Trophoblast cell (in vitro differentiated cells and primary cell): ENCODE data around the gene OTOF.

Experiments used
- DNase-seq, 2 donors: peaks; one replicate each; pipeline ENCODE4 v3.0.0-alpha.2; 2016
- H2AFZ ChIP-seq: 2 replicates; pipeline ENCODE4 v1.6.1; 2013; ENCODE audit warnings: low read length, moderate library complexity, mild to moderate bottlenecking; ENCODE audit not compliant: insufficient read depth, poor library complexity
- H2AK5ac ChIP-seq: 2 replicates; pipeline ENCODE4 v1.6.1; 2013; ENCODE audit warnings: mild to moderate bottlenecking, low read length
- H2BK120ac ChIP-seq: 2 replicates; pipeline ENCODE4 v1.6.1; 2013; ENCODE audit warnings: low read length, mild to moderate bottlenecking, moderate library complexity; ENCODE audit not compliant: insufficient read depth, poor library complexity
- H2BK12ac ChIP-seq: 2 replicates; pipeline ENCODE4 v1.6.1; 2013; ENCODE audit warnings: mild to moderate bottlenecking, low read length, moderate library complexity
- H2BK5ac ChIP-seq: 2 replicates; pipeline ENCODE4 v1.6.1; 2013; ENCODE audit warnings: low read length, low read depth, moderate library complexity, mild to moderate bottlenecking; ENCODE audit not compliant: poor library complexity
- H3K14ac ChIP-seq: 2 replicates; pipeline ENCODE4 v1.6.1; 2013; ENCODE audit warnings: mild to moderate bottlenecking, low read length
- H3K18ac ChIP-seq: 2 replicates; pipeline ENCODE4 v1.6.1; 2013; ENCODE audit warnings: mild to moderate bottlenecking, low read length
- H3K23ac ChIP-seq: 2 replicates; pipeline ENCODE4 v1.6.1; 2013; ENCODE audit warnings: low read length
- H3K27ac ChIP-seq: 2 replicates; pipeline ENCODE4 v1.5.1; 2013; ENCODE audit warnings: low read depth, mild to moderate bottlenecking, inconsistent platforms, low read length, moderate library complexity
- H3K27me3 ChIP-seq: 2 replicates; pipeline ENCODE4 v1.6.1; 2013; ENCODE audit warnings: inconsistent platforms, mild to moderate bottlenecking, low read length, moderate library complexity; ENCODE audit not compliant: insufficient read depth
- H3K36me3 ChIP-seq, 2 experiments: 1 replicate in 1 of 2; 2 replicates in 1 of 2; pipeline ENCODE4 v1.6.1; 2013; ENCODE audit warnings: low read length in 2 of 2, mild to moderate bottlenecking in 2 of 2, moderate library complexity in 1 of 2; ENCODE audit not compliant: insufficient read depth in 2 of 2, control insufficient read depth in 1 of 2
- H3K4ac ChIP-seq: 2 replicates; pipeline ENCODE4 v1.6.1; 2013; ENCODE audit warnings: low read depth, mild to moderate bottlenecking, low read length, moderate library complexity
- H3K4me1 ChIP-seq, 2 experiments: 1 replicate in 1 of 2; 2 replicates in 1 of 2; pipeline ENCODE4 v1.6.1; 2013; ENCODE audit warnings: low read length in 2 of 2, mild to moderate bottlenecking in 2 of 2, moderate library complexity in 1 of 2; ENCODE audit not compliant: insufficient read depth in 2 of 2, control insufficient read depth in 1 of 2
- H3K4me2 ChIP-seq: 2 replicates; pipeline ENCODE4 v1.6.1; 2013; ENCODE audit warnings: inconsistent platforms, mild to moderate bottlenecking, low read length, moderate library complexity
- H3K4me3 ChIP-seq: 2 replicates; pipeline ENCODE4 v1.5.1; 2013; ENCODE audit warnings: mild to moderate bottlenecking, low read depth, low read length, inconsistent platforms
- H3K79me1 ChIP-seq: one replicate; pipeline ENCODE4 v1.6.1; 2013; ENCODE audit warnings: low read length
- H3K79me2 ChIP-seq: 2 replicates; pipeline ENCODE4 v1.6.1; 2013; ENCODE audit warnings: low read length, mild to moderate bottlenecking; ENCODE audit not compliant: control insufficient read depth, insufficient read depth, poor library complexity
- H3K9ac ChIP-seq: 2 replicates; pipeline ENCODE4 v1.6.1; 2013; ENCODE audit warnings: mild to moderate bottlenecking, low read length
- H3K9me3 ChIP-seq: 2 replicates; pipeline ENCODE4 v1.6.1; 2013; ENCODE audit warnings: low read depth, mild to moderate bottlenecking, control low read depth, inconsistent platforms, low read length; ENCODE audit not compliant: insufficient read depth
- H4K12ac ChIP-seq: 2 replicates; pipeline ENCODE4 v1.6.1; 2013; ENCODE audit warnings: low read depth, mild to moderate bottlenecking, low read length, moderate library complexity
- H4K8ac ChIP-seq: 2 replicates; pipeline ENCODE4 v1.6.1; 2013; ENCODE audit warnings: low read depth, mild to moderate bottlenecking, low read length, moderate library complexity
- H4K91ac ChIP-seq: one replicate; pipeline ENCODE4 v1.6.1; 2013; ENCODE audit warnings: low read depth, mild to moderate bottlenecking, low read length, moderate library complexity
- WGBS: extraction: QIAGEN DNeasy Blood & Tissue Kit; methylation state at CpG from one replicate; pipeline ENCODE4 v1.1.7; 2013; ENCODE audit warnings: missing lambda C conversion rate; ENCODE audit not compliant: insufficient read length, insufficient coverage; ENCODE audit errors: extremely low coverage; 5-methylcytosine and 5-hydroxymethylcytosine counted together

OTOF gene

DNA sequence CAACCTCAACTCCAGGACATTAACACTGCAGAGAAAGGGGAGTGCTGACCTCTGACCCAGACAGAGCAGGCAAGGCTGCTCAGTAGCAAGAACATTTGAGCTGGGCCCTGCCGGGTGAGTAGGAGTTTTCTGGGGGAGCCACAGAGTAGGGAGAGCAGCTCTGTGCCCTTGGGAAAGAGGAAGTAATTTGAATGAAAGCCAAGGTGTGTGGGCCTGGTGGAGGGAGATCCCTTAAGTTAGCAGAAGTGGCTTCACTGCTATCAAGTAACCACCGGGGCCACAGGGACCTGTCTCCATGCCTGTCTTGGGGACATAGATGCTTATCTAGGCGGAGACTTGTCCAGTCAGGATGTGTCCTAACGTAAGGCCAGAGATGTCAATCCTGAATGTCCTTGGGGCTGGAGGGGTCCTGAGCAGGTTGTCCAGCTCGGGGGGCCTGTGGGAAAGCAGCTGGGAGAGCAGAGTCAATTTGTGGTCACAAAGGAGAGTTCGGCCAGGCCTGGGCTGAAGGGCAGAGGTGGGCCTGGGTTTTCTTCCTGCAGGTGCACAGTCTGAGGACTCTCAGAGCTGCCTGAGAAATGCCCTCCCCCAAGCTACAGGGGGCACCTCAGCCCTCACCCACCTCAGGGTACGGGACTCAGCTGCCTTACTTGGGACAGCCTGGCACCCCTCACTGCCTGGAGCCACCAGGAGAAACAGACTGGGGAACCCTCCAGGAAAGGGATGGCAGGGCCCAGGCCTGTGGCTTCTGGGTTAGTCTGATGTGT, 15.0 kb upstream of the OTOF start:
- Histone ChIP-seq H2AK5ac (no peak overlapping the region), H2BK120ac (no peak overlapping the region), H4K12ac (no peak overlapping the region), H3K4ac (no peak overlapping the region), H3K27me3 (no peaks in the 10 kb centered on the region), H3K4me2 (no peak overlapping the region), H3K4me3 (no peak overlapping the region), H3K9me3 (peaks cover 3% of the 10 kb centered on the region), H3K9ac (no peak overlapping the region), H3K27ac (no peak overlapping the region), H3K79me1 (no peaks in the 10 kb centered on the region), H3K18ac (no peak overlapping the region), H3K23ac (no peak overlapping the region), H4K91ac (no peak overlapping the region), H2BK12ac (no peak overlapping the region), H3K14ac (no peak overlapping the region), H2BK5ac (no peak overlapping the region), H2AFZ (no peak overlapping the region), H3K79me2 (no peaks in the 10 kb centered on the region), H3K4me1 (no peaks in the 10 kb centered on the region), H4K8ac (no peak overlapping the region), H3K36me3 (no peaks in the 10 kb centered on the region)
- WGBS, result no CpG with 5 or more reads among the region's 7 CpGs
- no peak for DNase-seq

DNA sequence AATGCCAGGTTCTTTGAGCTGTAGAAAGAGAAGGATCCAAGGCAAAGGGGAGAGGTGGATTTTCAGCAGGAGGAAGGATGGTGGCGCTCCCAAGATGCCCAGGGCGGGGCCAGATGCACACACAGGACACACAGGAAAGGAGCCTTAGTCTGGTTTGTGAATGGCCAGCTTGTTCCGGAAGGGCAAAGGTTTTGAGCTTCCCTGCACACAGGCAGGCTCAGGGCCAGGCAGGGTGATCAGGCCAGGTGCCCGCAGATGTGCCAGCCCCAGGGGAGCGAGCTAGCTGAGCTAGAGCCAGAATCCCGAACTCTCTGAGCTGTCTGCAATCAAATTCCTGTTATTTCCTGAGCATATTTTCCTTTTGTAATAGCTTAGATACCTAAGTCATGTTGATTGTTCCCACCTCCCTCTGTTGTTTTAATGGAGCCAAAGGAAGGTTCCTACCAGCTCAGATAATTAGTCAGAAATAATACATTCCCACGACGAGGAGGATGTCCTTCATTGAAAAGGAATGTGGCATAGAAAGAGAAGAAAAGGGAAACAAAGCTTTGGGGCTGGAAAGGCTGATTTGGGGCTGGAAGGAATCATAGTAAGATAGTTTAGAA, 13.7 kb upstream of the OTOF start:
- H2AFZ ChIP-seq, result no peak overlapping the region
- H3K9ac ChIP-seq, result no peak overlapping the region
- no peak overlapping the region for H2AK5ac ChIP-seq
- no peaks in the 10 kb centered on the region for H3K79me1 ChIP-seq
- H3K79me2 ChIP-seq, result no peaks in the 10 kb centered on the region
- no peak overlapping the region for H3K4me3 ChIP-seq
- H3K27me3 ChIP-seq, result no peaks in the 10 kb centered on the region
- WGBS, result no CpG with 5 or more reads among the region's 8 CpGs
- H4K8ac ChIP-seq, result no peak overlapping the region
- H3K36me3 ChIP-seq, result no peaks in the 10 kb centered on the region
- no peak overlapping the region for H4K12ac ChIP-seq
- no peak overlapping the region for H2BK12ac ChIP-seq
- no peak overlapping the region for H2BK5ac ChIP-seq
- no peak for DNase-seq
- H2BK120ac ChIP-seq, result no peak overlapping the region
- H3K18ac ChIP-seq, result no peak overlapping the region
- no peak overlapping the region for H4K91ac ChIP-seq
- H3K27ac ChIP-seq, result no peak overlapping the region
- no peak overlapping the region for H3K4me2 ChIP-seq
- peaks cover 3% of the 10 kb centered on the region for H3K9me3 ChIP-seq
- H3K4ac ChIP-seq, result no peak overlapping the region
- H3K14ac ChIP-seq, result no peak overlapping the region
- no peaks in the 10 kb centered on the region for H3K4me1 ChIP-seq
- H3K23ac ChIP-seq, result no peak overlapping the region

DNA sequence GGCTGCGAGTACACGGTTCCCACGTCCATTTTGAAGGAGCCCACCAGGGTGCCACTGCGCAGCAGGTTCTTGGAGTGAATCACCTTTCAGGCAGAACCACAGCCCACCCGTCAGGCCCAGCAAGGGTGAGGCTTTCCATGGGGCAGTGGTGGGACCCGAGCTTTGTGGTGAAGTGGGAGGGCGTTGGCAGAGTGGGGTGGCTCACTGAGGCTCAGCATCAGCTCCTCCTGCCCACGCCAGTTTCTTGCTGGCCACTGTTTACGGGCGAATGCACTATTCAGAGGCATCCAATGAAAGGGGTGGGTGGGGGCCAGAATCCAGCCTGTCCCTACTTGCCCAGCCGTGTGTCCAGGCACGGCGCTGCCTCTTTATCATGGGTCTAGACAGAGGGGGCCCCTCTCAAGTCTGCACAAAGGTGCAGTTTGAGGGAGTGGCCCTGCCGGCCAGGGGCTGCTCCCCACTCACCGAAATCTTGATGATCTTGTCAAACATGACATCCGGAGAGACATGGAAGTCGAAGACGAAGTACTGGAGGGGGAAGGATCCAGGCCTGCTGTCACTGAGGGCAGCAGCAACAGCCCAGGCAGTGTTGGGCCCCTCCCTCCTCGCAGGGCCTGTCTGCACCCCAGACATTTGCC, 11.4 kb upstream of the OTOF start:
- Histone ChIP-seq H2BK5ac (no peak overlapping the region), H2AK5ac (no peak overlapping the region), H3K18ac (no peak overlapping the region), H3K4me3 (no peak overlapping the region), H2BK12ac (no peak overlapping the region), H3K9ac (no peak overlapping the region), H2AFZ (no peak overlapping the region), H3K9me3 (peaks cover 3% of the 10 kb centered on the region), H3K27ac (no peak overlapping the region), H4K8ac (no peak overlapping the region), H3K36me3 (no peaks in the 10 kb centered on the region), H3K4ac (no peak overlapping the region), H3K79me1 (no peaks in the 10 kb centered on the region), H4K91ac (no peak overlapping the region), H2BK120ac (no peak overlapping the region), H4K12ac (no peak overlapping the region), H3K4me2 (no peak overlapping the region), H3K14ac (no peak overlapping the region), H3K27me3 (no peaks in the 10 kb centered on the region), H3K23ac (no peak overlapping the region), H3K79me2 (no peaks in the 10 kb centered on the region), H3K4me1 (no peaks in the 10 kb centered on the region)
- DNase-seq, result no peak
- WGBS, result no CpG with 5 or more reads among the region's 19 CpGs

DNA sequence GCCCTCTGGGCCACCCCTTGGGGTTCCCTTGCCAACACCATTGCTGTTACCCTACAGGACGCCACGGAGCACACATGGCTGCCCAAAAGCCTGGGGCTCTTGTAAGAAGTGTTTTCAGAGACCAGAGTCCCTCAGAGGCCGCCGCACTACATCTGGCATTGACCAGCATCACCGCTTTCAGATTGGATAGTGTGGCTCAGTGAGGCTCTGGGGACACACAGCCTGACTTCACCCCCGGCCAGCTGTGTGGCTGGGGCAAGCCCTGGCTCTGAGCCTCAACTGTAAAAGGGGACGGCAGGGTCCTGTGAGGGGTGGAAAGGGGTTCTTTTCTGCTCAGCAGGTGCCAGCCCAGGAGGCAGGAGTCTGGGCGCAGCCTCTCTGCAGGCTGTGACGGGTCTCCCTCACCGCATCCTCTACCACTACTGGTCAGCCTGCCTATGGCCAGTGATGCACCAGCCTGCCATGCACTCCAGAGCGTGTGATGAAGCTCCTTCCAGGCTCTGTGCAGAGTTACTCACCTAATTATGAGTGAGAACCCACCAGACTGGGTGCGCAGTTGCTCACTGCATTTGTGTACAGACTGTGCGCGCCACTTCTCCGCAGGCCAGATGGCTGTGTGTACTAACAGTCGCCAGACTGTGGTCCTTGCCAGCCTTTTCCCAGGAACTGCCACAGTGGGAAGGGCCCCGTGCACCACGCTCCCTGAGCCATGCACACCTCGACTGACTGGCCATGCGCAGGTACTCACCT, 10.7 kb upstream of the OTOF start:
- Histone ChIP-seq H2AFZ (no peak overlapping the region), H3K9ac (no peak overlapping the region), H4K8ac (no peak overlapping the region), H2BK5ac (no peak overlapping the region), H3K4me1 (no peaks in the 10 kb centered on the region), H3K4ac (no peak overlapping the region), H3K36me3 (no peaks in the 10 kb centered on the region), H3K9me3 (peaks cover 3% of the 10 kb centered on the region), H3K27me3 (no peaks in the 10 kb centered on the region), H3K79me1 (no peaks in the 10 kb centered on the region), H3K27ac (no peak overlapping the region), H2AK5ac (no peak overlapping the region), H2BK120ac (no peak overlapping the region), H4K12ac (no peak overlapping the region), H3K23ac (no peak overlapping the region), H3K79me2 (no peaks in the 10 kb centered on the region), H4K91ac (no peak overlapping the region), H3K18ac (no peak overlapping the region), H3K14ac (no peak overlapping the region), H3K4me3 (no peak overlapping the region), H2BK12ac (no peak overlapping the region), H3K4me2 (no peak overlapping the region)
- DNase-seq, result no peak
- WGBS, result no CpG with 5 or more reads among the region's 20 CpGs
